Left colon (tissue), 2 donors: ENCODE data around the gene TRIM63. TPM values are rescaled to one million over a fixed set of nuclear protein-coding genes. Genes with fewer than 3 reads are reported as not detected.

Experiments used
- ATAC-seq: fragments of 200-7000 bp; cut with Tn5 transposase; one replicate; pipeline ENCODE4 v1.9.1; 2020; ENCODE audit warnings: mild to moderate bottlenecking, moderate library complexity
- DNase-seq, 2 donors: peaks; one replicate each; pipeline ENCODE4 v3.0.0-alpha.2; 2020
- intact Hi-C, 2 donors: fragments of 100-400 bp; cut with DNase I in 1 of 2; cut with micrococcal nuclease in 1 of 2; formaldehyde crosslinking; loops; one replicate each; pipeline versions ENCODE4 v1.11.2 to v1.14.0; 2022; cut with DNase I, micrococcal nuclease
- total RNA-seq, 2 donors: library from RNA; stranded (reverse); fragmentation: NEBNext Ultra II Directional; extraction: Animal tissue kit (Norgen Biotek cat#: 25700); gene quantifications; one replicate each; pipeline ENCODE4 v1.2.1, GENCODE V29; 2021
- donor health status: DM: no; HTN: no; CAD: no.
- donor health status: DM: yes; HTN: yes; CAD: no.

Gene TRIM63
- total RNA-seq, 2 donors from 2014 or later: 0.15 to 0.25 TPM

- no peak for ATAC-seq
- no peak for DNase-seq
These were observed 25.5 kb downstream of the TRIM63 start for GRCh38 chr1:26041978-26042377.

GRCh38 chr1:26041401-26041800, 26.0 kb downstream of the TRIM63 start:
- DNase-seq (no peak), ATAC-seq (no peak)
- intact Hi-C loops: no loop called here

More at GRCh38 chr1:26041978-26042377, 25.5 kb downstream of the TRIM63 start:
- intact Hi-C loops: no loop called here

- DNase-seq (no peak), ATAC-seq (no peak)
- intact Hi-C loops: loop anchor here in 1 of 2 donors (5.0 kb wide), 1 partner anchor 108 kb away; no protein-coding TSS in a partner anchor
These were observed 28.5 kb downstream of the TRIM63 start for GRCh38 chr1:26038904-26039303.

GRCh38 chr1:26038477-26038876, 29.0 kb downstream of the TRIM63 start:
- intact Hi-C loops: loop anchor here in 1 of 2 donors (5.0 kb wide), 1 partner anchor 109 kb away; no protein-coding TSS in a partner anchor
- ATAC-seq (no peak), DNase-seq (no peak)

GRCh38 chr1:26037904-26038303, 29.5 kb downstream of the TRIM63 start:
- intact Hi-C loops: loop anchor here in 1 of 2 donors (5.0 kb wide), 1 partner anchor 109 kb away; no protein-coding TSS in a partner anchor
- DNase-seq: no peak
- ATAC-seq: no peak

- ATAC-seq (no peak), DNase-seq (no peak)
- intact Hi-C loops: loop anchor here in 1 of 2 donors (5.0 kb wide), 1 partner anchor 110 kb away; no protein-coding TSS in a partner anchor
These were observed 30.6 kb downstream of the TRIM63 start for GRCh38 chr1:26036756-26037281.

- ATAC-seq: peak; percentile 89
- peak; percentile 57 to 87 for DNase-seq
- intact Hi-C loops: loop anchor here in 1 of 2 donors (5.0 kb wide), 1 partner anchor 111 kb away; no protein-coding TSS in a partner anchor
These were observed 31.3 kb downstream of the TRIM63 start for GRCh38 chr1:26035959-26036755.

- ATAC-seq: peak; percentile 97
- intact Hi-C loops: loop anchor here in 1 of 2 donors (5.0 kb wide), 1 partner anchor 112 kb away; no protein-coding TSS in a partner anchor
- peak; percentile 95 to 97 for DNase-seq
These were observed 32.0 kb downstream of the TRIM63 start for GRCh38 chr1:26035203-26035958.

GRCh38 chr1:26034504-26035202, 32.8 kb downstream of the TRIM63 start:
- intact Hi-C loops: loop anchor here in 1 of 2 donors (5.0 kb wide), 1 partner anchor 113 kb away; no protein-coding TSS in a partner anchor
- DNase-seq (no peak), ATAC-seq (no peak)

GRCh38 chr1:26032656-26033357, 34.6 kb downstream of the TRIM63 start:
- DNase-seq: no peak

GRCh38 chr1:26031611-26032220, 35.7 kb downstream of the TRIM63 start:
- DNase-seq (no peak), ATAC-seq (no peak)
- intact Hi-C loops: no loop called here

More at GRCh38 chr1:26032656-26033357, 34.6 kb downstream of the TRIM63 start:
- intact Hi-C loops: no loop called here
- ATAC-seq: no peak

- DNase-seq (no peak), ATAC-seq (no peak)
- intact Hi-C loops: no loop called here
These were observed 36.2 kb downstream of the TRIM63 start for GRCh38 chr1:26031196-26031595.

GRCh38 chr1:26029864-26030481, 37.5 kb downstream of the TRIM63 start:
- DNase-seq (no peak), ATAC-seq (no peak)
- intact Hi-C loops: no loop called here

- DNase-seq (no peak), ATAC-seq (no peak)
- intact Hi-C loops: no loop called here
These were observed 38.2 kb downstream of the TRIM63 start for GRCh38 chr1:26029054-26029863.

- no peak for ATAC-seq
- intact Hi-C loops: no loop called here
- DNase-seq: no peak
These were observed 38.9 kb downstream of the TRIM63 start for GRCh38 chr1:26028490-26028980.
